Central memory CD4-positive, alpha-beta T cell (primary cell): ENCODE data around the gene IDUA.

Experiments used
- DNase-seq: peaks from one replicate; pipeline ENCODE4 v3.0.0; 2022

Gene IDUA

DNA sequence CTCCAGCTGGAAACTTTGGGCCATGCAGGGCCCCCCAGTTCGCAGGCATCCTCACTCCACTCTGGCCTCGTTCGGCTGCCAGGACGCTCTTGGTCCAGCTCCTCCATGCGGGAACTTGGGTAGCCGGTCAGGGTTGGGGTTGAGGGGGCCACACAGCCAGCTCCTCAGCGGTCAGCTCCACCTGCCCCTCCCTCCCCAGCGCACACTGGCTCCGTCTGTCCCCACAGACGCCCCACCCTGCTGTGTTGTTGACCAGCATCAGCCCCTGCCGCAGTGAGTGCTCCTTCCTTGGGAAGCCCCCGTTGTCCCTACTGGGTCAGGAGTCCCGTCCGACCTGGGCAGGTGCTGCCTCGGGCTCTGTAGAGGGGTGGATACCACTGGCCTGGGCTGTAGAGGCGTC is 30.4 kb downstream of the IDUA start:
- DNase-seq = no peak

DNA sequence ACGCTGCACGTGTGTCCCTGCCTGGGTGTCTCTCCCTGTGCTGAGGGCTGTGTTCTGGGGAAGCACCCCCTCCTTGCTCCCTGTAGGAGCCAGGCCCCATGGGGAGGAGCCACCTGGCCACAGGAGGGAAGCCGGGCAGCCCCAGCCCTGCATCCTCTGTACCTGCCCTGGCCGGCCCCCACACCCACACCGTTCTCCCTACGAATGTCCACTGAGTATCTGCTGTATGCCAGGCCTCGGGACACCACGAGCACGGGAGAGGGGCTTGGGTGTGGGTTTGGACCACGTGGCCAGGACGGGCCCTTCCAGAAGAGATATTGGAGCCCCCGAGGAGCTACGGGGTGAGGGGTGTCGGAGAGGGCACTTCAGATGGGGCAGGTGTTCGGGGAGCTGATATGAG is 30.9 kb downstream of the IDUA start:
- no peak for DNase-seq

DNA sequence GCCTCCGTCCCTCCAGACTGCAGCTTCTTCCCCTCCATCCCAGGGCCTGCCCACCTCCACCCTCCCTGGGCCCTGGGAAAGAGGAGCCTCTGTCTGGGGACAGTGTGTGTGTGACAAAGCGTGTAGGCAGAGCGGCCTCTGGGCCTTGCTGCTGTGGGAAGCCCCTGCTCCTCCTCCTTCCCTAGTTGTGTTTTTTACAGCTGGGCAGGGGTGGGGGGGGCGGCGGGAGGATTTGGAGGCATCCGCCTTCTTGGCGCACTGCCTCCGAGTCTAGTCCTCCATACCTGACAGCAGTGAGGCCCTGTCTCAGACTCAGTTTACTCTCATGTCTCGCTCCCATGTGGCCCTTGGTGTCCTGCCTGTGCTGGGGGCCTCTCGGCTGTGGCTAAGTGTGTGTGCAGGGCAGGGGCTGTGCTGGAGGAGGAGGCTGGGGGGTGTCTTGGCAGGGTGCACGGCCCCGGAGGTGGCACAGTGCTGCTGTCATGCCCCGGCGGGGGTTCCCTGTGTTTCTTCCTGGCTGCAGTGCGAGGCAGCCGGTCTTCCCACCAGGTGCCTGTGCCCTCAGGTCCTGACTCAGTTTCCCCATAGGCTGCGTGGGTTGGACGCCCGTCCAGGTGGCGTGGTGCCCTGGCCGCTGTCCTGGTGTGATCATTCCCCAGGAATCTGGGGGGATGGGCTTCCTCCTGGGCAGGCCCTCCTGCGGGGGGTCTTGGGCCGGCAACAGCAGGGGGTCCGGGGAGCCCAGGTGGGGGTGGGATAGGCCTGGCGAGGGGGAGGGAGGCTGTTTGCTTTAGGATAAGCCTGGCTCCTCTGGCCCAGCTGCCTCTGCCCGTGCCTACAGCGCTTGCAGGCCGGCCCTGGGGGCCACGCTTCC is 31.5 kb downstream of the IDUA start:
- no peak for DNase-seq

DNA sequence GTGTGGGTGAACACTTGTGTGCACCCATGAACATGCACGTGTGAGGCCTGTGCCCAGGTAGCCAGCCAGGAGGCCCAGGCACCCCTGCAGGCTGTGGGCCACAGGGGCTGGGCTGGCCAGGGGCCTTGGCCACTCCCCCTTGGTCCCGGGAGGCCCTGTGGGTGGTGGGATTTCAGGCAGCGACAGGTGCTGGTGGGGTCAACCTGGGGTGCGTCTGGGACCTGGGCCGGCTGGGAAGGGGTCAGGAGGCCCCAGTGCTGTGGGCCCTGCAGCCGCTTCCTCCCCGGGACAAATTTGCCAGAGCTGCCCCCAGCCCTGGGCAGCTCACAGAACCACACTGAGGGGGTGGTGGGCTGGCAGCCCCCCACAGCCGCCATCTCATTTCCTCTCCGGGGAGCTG is 32.5 kb downstream of the IDUA start:
- DNase-seq = no peak

DNA sequence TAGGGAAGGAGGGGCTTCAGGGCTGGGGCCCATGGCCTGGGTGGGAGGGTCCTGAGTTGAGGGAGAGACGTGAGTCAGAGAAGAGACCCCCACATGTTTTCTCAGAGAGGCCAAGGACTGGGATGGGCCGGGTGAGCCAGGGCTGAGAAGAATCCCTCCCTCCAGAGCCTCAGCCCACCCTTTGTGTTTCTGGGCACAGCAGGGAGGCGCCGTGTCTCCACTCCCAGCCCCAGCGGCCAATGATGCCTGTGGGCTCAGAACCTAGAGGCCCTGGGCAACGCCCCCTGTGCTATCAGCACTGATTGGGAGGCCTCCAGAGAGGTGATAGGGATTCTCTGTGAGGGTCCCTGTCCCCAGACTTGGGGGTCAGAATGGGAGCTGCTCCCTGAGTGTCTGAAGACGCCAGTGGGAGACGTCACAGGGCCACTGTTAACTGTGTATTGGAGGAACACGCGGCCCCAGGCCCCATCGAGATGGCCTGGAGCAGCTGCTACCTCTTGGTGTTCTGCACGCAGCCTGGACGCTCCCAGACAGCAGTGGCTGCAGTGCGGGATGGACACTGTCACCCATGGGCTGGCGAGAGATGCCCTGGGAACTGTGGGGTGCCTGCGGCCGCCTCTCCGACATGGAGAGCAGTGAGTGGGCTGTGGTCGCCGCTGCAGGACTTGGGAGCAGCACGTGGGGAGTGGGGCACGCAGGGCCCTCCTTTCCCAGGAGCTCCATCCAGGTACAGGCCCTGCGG is 33.1 kb downstream of the IDUA start:
- DNase-seq = no peak

DNA sequence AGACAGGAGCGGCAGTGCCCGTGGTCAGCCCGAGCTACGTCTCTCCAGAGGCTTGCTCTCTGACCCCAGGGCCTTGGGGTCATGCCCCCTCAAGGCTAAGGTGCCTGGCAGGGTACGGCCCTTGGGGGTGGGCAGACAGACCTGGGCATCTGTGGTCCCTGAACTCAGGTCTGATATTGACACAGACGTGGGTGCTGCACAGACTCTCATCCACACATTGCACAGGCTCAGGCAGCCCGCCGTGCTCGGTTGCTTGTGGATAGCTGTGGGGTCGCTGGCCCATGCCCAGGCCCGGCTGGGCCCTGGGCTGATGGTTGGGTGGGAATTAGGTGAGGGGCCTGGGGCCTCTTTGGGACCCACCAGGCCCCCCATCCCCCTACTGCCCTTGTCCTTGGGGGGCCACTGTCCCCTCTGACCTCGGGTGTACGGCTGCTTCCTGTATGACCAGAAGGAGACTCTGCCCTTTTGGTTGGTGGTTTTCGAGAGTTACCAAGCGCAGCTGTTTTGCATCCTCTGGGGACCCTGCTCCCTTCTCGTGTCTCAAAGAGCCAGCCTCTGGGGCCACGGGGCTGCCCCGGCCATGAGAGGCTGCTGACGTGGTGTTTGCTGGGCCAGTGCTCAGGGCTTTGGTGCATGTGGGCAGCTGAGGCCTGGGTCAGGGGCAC is 34.7 kb downstream of the IDUA start:
- DNase-seq = no peak

DNA sequence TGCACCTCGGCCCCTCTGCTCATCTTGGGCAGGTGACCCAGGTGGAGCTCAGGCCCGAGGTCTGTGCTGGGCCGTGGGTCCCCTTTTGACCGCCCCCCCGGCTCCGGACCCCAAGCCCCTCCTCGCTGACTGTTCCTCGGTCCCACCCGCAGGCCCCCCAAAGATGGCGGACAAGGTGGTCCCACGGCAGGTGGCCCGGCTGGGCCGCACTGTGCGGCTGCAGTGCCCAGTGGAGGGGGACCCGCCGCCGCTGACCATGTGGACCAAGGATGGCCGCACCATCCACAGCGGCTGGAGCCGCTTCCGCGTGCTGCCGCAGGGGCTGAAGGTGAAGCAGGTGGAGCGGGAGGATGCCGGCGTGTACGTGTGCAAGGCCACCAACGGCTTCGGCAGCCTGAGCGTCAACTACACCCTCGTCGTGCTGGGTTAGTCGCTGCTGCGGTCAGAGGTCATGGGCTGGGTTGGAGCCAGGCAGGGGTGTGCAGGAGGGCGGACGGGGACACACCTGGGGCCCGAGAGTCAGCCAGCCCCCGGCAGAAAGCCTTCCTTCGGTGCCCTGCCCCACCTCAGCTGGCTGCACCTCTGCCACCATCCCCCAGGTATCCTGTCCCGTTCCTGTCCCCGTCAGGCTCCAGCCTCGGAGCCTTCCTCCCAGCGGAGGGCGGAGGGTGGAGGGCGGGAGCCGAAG is 35.4 kb downstream of the IDUA start:
- DNase-seq = no peak

DNA sequence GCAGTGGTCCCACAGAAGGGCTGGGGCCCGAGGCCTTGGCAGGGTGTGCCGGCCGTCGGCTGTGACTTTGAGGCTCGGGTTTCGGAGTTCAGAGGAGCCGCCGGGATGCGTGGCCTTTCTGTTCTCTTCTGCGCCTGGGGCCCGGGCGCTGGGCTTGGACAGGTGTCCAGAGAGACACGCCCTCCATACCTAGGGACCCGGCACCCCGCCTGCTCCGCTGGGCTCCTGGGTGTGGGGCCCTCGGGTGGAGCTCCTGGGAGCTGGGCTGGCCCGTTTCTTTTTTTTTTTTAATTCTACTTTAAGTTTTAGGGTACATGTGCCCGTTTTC is 35.9 kb downstream of the IDUA start:
- no peak for DNase-seq

DNA sequence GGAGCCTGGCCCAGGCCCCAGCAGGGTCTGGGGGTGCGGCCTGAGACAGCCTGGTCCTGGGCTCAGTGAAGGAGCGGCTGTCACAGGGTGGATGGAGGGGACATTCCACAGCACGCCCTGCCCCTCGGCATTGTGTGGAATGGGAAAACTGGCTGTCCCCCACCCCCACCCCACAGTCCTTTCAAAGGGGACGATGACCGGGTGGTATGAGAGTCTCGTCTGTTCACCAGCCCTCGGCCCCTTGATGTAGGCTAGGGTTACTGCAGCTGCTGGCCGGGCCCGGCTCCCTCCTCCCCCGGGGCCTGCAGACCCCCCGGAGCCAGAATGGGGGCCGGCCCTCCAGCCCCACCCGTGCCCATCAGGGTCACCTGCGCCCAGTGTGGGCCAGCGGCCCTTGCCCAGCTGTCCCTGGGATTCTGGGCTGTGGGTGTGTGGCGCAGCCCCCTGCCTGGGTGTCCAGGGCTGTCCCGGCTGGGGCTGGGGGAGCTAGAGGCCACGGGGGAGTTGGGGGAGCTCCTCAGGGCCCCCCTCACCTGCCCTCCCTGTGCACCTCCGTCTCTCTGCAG is 36.3 kb downstream of the IDUA start:
- DNase-seq = no peak

DNA sequence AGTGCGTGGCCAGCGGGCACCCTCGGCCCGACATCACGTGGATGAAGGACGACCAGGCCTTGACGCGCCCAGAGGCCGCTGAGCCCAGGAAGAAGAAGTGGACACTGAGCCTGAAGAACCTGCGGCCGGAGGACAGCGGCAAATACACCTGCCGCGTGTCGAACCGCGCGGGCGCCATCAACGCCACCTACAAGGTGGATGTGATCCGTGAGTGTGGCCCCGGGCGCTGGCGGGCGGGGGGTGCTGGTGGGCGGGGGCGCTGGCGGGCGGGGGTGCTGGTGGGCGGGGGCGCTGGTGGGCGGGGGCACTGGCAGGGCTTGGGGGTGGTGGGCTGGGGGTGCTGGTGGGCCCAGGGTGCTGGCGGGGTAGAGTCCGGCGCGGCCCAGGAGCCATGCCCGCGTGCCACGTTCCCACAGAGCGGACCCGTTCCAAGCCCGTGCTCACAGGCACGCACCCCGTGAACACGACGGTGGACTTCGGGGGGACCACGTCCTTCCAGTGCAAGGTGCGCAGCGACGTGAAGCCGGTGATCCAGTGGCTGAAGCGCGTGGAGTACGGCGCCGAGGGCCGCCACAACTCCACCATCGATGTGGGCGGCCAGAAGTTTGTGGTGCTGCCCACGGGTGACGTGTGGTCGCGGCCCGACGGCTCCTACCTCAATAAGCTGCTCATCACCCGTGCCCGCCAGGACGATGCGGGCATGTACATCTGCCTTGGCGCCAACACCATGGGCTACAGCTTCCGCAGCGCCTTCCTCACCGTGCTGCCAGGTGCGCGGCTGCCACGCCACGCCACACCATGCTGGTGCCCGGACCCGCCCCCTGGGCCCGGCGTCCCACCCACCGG is 37.3 kb downstream of the IDUA start:
- no peak for DNase-seq

DNA sequence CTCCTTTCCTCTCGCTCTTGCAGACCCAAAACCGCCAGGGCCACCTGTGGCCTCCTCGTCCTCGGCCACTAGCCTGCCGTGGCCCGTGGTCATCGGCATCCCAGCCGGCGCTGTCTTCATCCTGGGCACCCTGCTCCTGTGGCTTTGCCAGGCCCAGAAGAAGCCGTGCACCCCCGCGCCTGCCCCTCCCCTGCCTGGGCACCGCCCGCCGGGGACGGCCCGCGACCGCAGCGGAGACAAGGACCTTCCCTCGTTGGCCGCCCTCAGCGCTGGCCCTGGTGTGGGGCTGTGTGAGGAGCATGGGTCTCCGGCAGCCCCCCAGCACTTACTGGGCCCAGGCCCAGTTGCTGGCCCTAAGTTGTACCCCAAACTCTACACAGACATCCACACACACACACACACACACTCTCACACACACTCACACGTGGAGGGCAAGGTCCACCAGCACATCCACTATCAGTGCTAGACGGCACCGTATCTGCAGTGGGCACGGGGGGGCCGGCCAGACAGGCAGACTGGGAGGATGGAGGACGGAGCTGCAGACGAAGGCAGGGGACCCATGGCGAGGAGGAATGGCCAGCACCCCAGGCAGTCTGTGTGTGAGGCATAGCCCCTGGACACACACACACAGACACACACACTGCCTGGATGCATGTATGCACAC is 38.2 kb downstream of the IDUA start:
- no peak for DNase-seq

DNA sequence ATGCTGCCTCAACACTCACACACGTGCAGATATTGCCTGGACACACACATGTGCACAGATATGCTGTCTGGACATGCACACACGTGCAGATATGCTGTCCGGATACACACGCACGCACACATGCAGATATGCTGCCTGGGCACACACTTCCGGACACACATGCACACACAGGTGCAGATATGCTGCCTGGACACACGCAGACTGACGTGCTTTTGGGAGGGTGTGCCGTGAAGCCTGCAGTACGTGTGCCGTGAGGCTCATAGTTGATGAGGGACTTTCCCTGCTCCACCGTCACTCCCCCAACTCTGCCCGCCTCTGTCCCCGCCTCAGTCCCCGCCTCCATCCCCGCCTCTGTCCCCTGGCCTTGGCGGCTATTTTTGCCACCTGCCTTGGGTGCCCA is 39.3 kb downstream of the IDUA start:
- peak; percentile 19 for DNase-seq

DNA sequence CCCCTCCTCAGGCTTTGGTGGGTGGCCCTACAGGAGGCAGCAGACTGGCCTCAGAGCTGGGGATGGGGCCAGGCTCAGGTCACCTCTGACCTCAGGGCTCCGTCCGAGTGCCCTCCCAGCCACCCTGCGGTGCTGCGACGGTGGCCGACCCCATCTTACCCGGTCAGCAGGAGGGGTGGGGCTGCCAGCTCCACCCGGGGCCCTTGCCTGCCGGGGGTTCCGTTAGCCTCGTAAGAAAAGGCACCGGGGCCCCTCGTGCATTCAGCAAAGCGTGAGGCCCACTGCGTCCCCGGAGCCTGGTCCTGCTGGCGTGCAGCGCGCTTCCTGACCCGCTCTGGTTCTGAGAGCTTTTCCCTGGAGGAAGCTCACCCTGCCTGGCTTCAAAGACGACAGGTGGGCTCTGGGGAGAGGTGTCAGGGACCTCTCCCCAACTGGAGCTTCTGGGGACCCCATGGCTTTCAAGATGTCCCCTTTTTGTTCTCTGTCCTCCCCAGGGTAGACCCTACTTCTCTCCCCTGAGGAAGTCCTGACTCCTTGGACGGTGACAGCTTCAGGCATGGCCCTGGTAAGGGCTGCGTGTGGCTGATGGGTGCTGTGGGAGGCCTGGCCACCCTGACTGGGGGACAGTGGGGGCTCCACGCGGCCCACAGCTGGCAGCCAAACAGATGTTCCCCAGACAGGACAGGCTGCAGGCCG is 40.5 kb downstream of the IDUA start:
- no peak for DNase-seq

DNA sequence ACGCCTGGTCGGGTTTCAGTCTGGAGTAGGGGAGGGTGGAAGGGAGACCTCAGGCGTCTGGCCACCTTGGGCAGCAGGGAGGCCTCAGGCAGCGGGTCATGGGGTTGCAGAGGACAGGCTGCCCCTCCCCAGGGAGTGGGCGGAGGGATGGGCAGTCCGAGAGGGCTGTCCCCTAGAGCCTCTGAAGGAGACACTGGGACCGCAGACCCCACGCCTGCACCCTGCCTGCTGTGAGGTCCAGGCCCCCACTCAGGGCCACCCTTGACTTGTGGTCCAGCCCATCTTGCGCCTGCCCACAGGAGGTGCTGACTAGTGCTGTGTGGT is 41.0 kb downstream of the IDUA start:
- no peak for DNase-seq

DNA sequence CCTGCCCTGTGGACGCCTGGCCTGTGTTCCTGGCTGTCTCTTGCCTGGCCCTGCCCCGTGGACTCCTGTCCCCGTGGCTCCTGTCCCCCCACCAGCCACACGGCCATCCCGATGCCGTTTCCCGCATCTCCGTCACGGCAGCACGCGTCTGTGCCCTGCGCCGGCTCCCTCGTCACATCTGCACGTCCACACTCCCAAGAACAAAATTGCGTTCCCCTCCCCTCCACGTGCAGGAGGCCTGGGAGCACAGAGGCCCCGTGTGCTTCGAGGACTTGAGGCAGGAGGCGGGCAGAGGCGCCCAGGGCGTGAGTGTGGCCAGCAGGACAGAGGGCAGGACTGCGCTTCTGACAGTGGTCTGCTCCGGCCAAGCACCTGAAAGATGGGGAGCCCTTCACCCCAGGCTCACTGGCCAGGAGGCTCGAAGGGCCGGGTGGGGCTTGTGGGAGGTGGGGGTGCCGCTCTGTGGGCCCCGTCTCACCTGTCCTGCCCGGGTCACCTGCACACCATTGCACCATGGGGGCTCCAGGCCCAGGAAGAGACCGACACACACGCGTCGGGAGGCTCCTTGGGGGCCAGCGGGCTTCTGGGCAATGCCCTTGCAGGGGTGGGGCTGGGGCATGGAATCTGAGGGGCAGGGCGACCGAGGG is 41.9 kb downstream of the IDUA start:
- no peak for DNase-seq

DNA sequence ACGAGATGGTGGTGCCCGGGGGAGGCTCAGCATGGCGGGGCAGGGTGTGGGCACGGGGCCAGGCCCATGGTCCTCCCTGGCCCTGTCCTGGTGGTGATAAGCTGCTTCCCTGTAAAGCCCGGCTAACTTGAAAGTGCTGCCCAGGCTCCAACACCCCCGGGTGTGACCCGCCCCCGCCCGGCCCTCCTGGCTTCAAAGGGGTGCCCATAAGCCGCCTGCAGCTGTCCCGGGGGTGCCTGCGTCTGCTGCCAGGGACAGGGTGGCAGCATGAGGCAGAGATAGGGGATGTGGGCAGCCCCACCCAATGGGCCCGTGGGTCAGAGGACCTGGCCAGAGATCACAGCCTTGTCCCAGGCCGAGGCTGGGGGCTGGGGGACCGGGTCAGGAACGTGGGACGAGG is 42.7 kb downstream of the IDUA start:
- DNase-seq = no peak

DNA sequence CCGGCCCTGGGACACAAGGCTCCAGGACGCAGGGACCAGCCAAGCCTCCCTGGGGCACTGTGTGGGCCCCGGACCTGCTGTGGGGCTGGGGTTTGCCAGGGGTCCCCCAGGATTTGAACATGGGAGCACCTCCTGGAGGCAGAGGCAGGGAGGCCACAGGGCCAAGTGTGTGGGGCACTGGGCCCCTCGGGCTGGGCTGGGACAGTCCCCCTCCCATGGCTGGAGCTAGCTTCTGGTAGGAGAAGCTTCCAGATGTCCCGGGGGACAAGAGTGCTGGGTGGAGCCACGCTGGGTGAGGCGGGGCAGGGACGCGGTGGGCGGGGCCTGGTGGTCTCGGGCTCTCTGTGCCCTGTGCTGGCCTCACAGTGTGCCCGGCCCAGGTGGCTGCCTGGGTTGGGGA is 43.2 kb downstream of the IDUA start:
- no peak for DNase-seq

DNA sequence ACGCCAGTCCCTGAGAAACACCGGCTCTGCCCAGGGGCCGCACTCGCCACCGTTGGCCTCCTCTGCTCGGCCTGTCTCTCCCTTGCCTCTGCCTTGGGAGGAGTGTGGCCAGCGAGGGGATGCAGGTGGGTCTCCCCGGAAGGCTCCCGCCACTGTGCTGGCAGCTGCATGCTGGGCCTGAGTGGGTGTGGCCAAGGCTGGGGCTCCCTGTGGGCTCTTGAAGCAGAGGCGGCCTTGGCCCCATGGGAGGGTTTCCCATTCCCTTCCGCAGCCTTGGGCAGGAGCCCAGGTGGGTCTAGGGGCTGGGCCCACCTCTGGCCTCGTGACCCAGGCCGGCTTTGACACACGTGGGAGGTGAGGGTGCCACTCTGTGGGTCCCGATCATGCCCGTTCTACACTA is 43.7 kb downstream of the IDUA start:
- no peak for DNase-seq

DNA sequence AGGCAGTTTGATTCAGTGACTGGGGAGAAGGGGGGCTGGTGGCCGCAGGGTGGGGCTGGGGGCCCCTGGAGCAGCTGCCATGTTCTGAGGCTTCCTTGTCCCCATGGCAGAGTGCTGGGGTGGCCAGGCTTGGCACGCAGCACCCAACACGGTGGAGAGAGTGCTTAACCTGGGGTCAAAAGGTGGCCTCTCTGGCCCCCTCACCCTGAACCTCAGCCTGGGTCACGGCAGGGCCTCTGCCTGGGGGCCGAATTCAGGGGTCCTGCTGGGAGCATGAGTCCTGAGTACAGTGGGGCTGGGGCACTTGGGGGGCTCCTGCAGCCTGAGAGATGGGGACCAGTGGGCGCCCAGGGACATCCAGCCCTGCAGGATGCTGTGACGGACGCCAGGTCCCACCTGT is 44.5 kb downstream of the IDUA start:
- no peak for DNase-seq
